ENCODE results near the gene NCOR2. TPM values are rescaled to one million over a fixed set of nuclear protein-coding genes. Genes with fewer than 3 reads are reported as not detected.

NCOR2 gene
- total and polyA plus RNA-seq, 9 donors: 18.2 to 376 (median 265) TPM

- TF ChIP-seq CTCF (IDR thresholded peaks at IDR 0.05): no peak
- no peaks in the 10 kb centered on the region for H3K27me3 ChIP-seq
- no peaks in the 10 kb centered on the region for H3K36me3 ChIP-seq
- peak in 2 of 5 donors; percentile 41 to 44 for DNase-seq
- H3K4me3 ChIP-seq: no peak overlapping the region
- peaks cover 55% of the 10 kb centered on the region for H3K4me1 ChIP-seq (ENCODE audit: insufficient read depth)
- H3K9me3 ChIP-seq: no peaks in the 10 kb centered on the region
- WGBS, 3 donors: 42 to 69% (median 49%) methylated on average over 26 of the region's 26 CpGs
- intact Hi-C loops (cut with DNase I): no loop called here
- peak overlapping the region in 1 of 2 donors; percentile 50 for H3K27ac ChIP-seq
These were observed 21.6 kb downstream of the NCOR2 start for GRCh38 chr12:124545508-124546418.

- Histone ChIP-seq H3K27ac (no peak overlapping the region), H3K4me1 (ENCODE audit: insufficient read depth) (peaks cover 52% of the 10 kb centered on the region), H3K4me3 (no peak overlapping the region), H3K9me3 (no peaks in the 10 kb centered on the region), H3K36me3 (no peaks in the 10 kb centered on the region), H3K27me3 (no peaks in the 10 kb centered on the region)
- intact Hi-C loops (cut with DNase I): no loop called here
- DNase-seq: peak in 2 of 5 donors; percentile 36 to 48
- no peak for TF ChIP-seq POLR2A (IDR thresholded peaks at IDR 0.05)
- no peak for TF ChIP-seq EP300 (IDR thresholded peaks at IDR 0.05)
- no peak for TF ChIP-seq CTCF (IDR thresholded peaks at IDR 0.05)
- 73 to 78% (median 77%) methylated on average over 8 of the region's 8 CpGs for WGBS, 3 donors
These were observed 22.4 kb downstream of the NCOR2 start for GRCh38 chr12:124544983-124545382.

- Histone ChIP-seq H3K4me3 (no peak overlapping the region), H3K4me1 (ENCODE audit: insufficient read depth) (peaks cover 54% of the 10 kb centered on the region), H3K9me3 (no peaks in the 10 kb centered on the region), H3K36me3 (no peaks in the 10 kb centered on the region), H3K27me3 (no peaks in the 10 kb centered on the region), H3K27ac (peak overlapping the region in 1 of 2 donors; percentile 20)
- TF ChIP-seq EP300 (IDR thresholded peaks at IDR 0.05): no peak
- TF ChIP-seq CTCF (IDR thresholded peaks at IDR 0.05): no peak
- no peak for TF ChIP-seq POLR2A (IDR thresholded peaks at IDR 0.05)
- intact Hi-C loops (cut with DNase I): no loop called here
- peak in 2 of 5 donors; percentile 33 to 36 for DNase-seq
- 59 to 72% (median 60%) methylated on average over 14 to 16 of the region's 16 CpGs for WGBS, 3 donors
These were observed 23.0 kb downstream of the NCOR2 start for GRCh38 chr12:124544311-124544970.

GRCh38 chr12:124543590-124544310 lies 23.7 kb downstream of the NCOR2 start:
- intact Hi-C loops (cut with DNase I): no loop called here
- peak in 2 of 5 donors; percentile 44 to 51 for DNase-seq
- no peak for TF ChIP-seq EP300 (IDR thresholded peaks at IDR 0.05)
- no peak for TF ChIP-seq CTCF (IDR thresholded peaks at IDR 0.05)
- no peaks in the 10 kb centered on the region for H3K27me3 ChIP-seq
- H3K36me3 ChIP-seq: no peaks in the 10 kb centered on the region
- peaks cover 56% of the 10 kb centered on the region for H3K4me1 ChIP-seq (ENCODE audit: insufficient read depth)
- peak overlapping the region in 1 of 2 donors; percentile 20 for H3K27ac ChIP-seq
- no peaks in the 10 kb centered on the region for H3K9me3 ChIP-seq
- WGBS, 3 donors: 24 to 29% (median 28%) methylated on average over 37 of the region's 37 CpGs
- H3K4me3 ChIP-seq: peak overlapping the region; percentile 10

Data from ovary (tissue), 9 donors.